Caco-2 (cell line): ENCODE results near the gene CFAP43. TPM values are rescaled to one million over a fixed set of nuclear protein-coding genes. Genes with fewer than 3 reads are reported as not detected.
"Not testable (repeated sequence)": the region's sequence is repeated elsewhere in the genome, so short reads cannot be mapped to it uniquely, and the experiment has no call there.

Experiments used
- BruUV-seq: library from RNA; stranded (reverse); fragments of 400-500 nt; replicated peaks from 2 replicates; lab custom pipeline; 2021; lab: Mats Ljungman, UMichigan
- CTCF ChIA-PET: fragments of 300-600 bp; sonication (Branson Sonifier 250); formaldehyde crosslinking; loops from one replicate; lab custom pipeline; 2022; ENCODE audit warnings: antibody characterized with exemption; lab: Charles Lee
- POLR2A ChIA-PET: fragments of 300-600 bp; sonication (Branson Sonifier 250); formaldehyde crosslinking; loops from one replicate; lab custom pipeline; 2022; ENCODE audit warnings: antibody characterized with exemption; lab: Charles Lee
- DNase-seq, 2 experiments: peaks; one replicate each; pipeline versions ENCODE4 v3.0.0 to v3.0.0-alpha.2; 2020 to 2022
- H3K27me3 ChIP-seq: replicated peaks from 2 replicates; pipeline ENCODE4 v1.6.0; 2011; ENCODE audit warnings: low read length; ENCODE audit not compliant: control insufficient read depth, insufficient read depth
- H3K36me3 ChIP-seq: 2 replicates; pipeline ENCODE4 v1.5.1; 2011; ENCODE audit warnings: low read length; ENCODE audit not compliant: control insufficient read depth, insufficient read depth
- H3K4me1 ChIP-seq: fragments of 250-450 bp; sonication (Bioruptor Pico); 2 replicates; pipeline ENCODE4 v1.5.1; 2020; ENCODE audit warnings: mild to moderate bottlenecking
- H3K4me3 ChIP-seq: 2 replicates; pipeline ENCODE4 v1.5.1; 2011; ENCODE audit warnings: low read depth, mild to moderate bottlenecking, control low read depth, low read length
- H3K9me3 ChIP-seq: fragments of 250-450 bp; sonication (Bioruptor Pico); 2 replicates; pipeline ENCODE4 v1.5.1; 2020; ENCODE audit warnings: mild to moderate bottlenecking, moderate library complexity
- H3K27ac Mint-ChIP-seq: one replicate; pipeline ENCODE4 v1.8.0; 2022; ENCODE audit warnings: mixed read lengths; ENCODE audit not compliant: unreplicated experiment
- H3K27me3 Mint-ChIP-seq: one replicate; pipeline ENCODE4 v1.8.0; 2022; ENCODE audit warnings: mixed read lengths; ENCODE audit not compliant: insufficient read depth, unreplicated experiment
- H3K36me3 Mint-ChIP-seq: one replicate; pipeline ENCODE4 v1.8.0; 2022; ENCODE audit warnings: mild to moderate bottlenecking, mixed read lengths; ENCODE audit not compliant: insufficient read depth, unreplicated experiment
- H3K4me1 Mint-ChIP-seq: one replicate; pipeline ENCODE4 v1.8.0; 2022; ENCODE audit warnings: low read depth, mixed read lengths; ENCODE audit not compliant: unreplicated experiment
- H3K4me3 Mint-ChIP-seq: one replicate; pipeline ENCODE4 v1.8.0; 2022; ENCODE audit warnings: mild to moderate bottlenecking, moderate library complexity, mixed read lengths; ENCODE audit not compliant: unreplicated experiment
- H3K9me3 Mint-ChIP-seq: one replicate; pipeline ENCODE4 v1.8.0; 2022; ENCODE audit warnings: mixed read lengths; ENCODE audit not compliant: unreplicated experiment
- intact Hi-C: fragments of 100-400 bp; cut with micrococcal nuclease; formaldehyde crosslinking; loops from one replicate; pipeline ENCODE4 v1.10.0; 2022; ENCODE audit not compliant: unreplicated experiment
- total RNA-seq: library from RNA; stranded (reverse); gene quantifications from 2 replicates; pipeline ENCODE4 v1.2.3, GENCODE V29; 2022
- TF ChIP-seq, protein P1 (sequence below), 2 experiments: fragments of 200-600 bp in 1 of 2; IDR thresholded peaks; 1 replicate in 1 of 2; 2 replicates in 1 of 2; pipeline versions ENCODE4 v1.5.1 to v1.8.0; 2011 to 2022; ENCODE audit warnings: antibody characterized with exemption in 1 of 2, control low read depth in 1 of 2, inconsistent platforms in 1 of 2, low read depth in 1 of 2, low read length in 1 of 2, mild to moderate bottlenecking in 1 of 2, moderate library complexity in 1 of 2; ENCODE audit not compliant: insufficient read depth in 1 of 2, severe bottlenecking in 1 of 2, unreplicated experiment in 1 of 2

The CFAP43 gene
- total RNA-seq, 1 experiment from 2014 or later, result 0.52 TPM

DNA sequence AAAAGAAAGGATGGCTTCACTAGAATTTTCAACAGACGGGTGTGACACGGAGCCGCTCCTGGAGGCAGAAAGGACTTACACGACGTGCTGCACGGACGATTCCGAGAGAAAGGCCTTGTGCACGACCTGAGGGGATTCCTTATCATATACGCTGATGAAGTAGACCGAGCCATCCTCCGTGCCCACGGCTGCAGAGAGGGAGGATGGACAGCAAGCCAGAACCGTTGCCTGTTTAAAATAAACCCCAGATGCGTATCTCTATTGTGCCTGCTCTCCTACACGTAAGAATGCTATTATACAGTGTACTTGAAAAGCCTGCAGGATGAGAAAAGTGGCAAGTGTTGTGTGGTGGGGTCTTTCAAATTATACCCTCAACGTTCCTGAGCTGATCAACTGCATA, 38.4 kb downstream of the CFAP43 start:
- CTCF ChIA-PET, result no interaction called here
- BruUV-seq, result no TSS peak
- Mint-ChIP-seq H3K27me3 (peaks cover 3% of the 10 kb centered on the region), H3K9me3 (no peaks in the 10 kb centered on the region), H3K4me1 (peaks cover 6% of the 10 kb centered on the region), H3K4me3 (no peak overlapping the region), H3K27ac (no peak overlapping the region), H3K36me3 (no peaks in the 10 kb centered on the region)
- H3K36me3 ChIP-seq, result no peaks in the 10 kb centered on the region
- H3K27me3 ChIP-seq, result no peaks in the 10 kb centered on the region
- H3K4me1 ChIP-seq, result peaks cover 9% of the 10 kb centered on the region
- H3K9me3 ChIP-seq, result no peaks in the 10 kb centered on the region
- DNase-seq, result no peak
- H3K4me3 ChIP-seq, result no peak overlapping the region
- POLR2A ChIA-PET, result no interaction called here
- intact Hi-C loops, result no loop called here
- TF ChIP-seq, protein P1, sequence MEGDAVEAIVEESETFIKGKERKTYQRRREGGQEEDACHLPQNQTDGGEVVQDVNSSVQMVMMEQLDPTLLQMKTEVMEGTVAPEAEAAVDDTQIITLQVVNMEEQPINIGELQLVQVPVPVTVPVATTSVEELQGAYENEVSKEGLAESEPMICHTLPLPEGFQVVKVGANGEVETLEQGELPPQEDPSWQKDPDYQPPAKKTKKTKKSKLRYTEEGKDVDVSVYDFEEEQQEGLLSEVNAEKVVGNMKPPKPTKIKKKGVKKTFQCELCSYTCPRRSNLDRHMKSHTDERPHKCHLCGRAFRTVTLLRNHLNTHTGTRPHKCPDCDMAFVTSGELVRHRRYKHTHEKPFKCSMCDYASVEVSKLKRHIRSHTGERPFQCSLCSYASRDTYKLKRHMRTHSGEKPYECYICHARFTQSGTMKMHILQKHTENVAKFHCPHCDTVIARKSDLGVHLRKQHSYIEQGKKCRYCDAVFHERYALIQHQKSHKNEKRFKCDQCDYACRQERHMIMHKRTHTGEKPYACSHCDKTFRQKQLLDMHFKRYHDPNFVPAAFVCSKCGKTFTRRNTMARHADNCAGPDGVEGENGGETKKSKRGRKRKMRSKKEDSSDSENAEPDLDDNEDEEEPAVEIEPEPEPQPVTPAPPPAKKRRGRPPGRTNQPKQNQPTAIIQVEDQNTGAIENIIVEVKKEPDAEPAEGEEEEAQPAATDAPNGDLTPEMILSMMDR (IDR thresholded peaks at IDR 0.05; ENCODE audit: insufficient read depth in 1 of 2, low read depth in 1 of 2, low read length in 1 of 2, severe bottlenecking in 1 of 2, unreplicated experiment in 1 of 2), result no peak

DNA sequence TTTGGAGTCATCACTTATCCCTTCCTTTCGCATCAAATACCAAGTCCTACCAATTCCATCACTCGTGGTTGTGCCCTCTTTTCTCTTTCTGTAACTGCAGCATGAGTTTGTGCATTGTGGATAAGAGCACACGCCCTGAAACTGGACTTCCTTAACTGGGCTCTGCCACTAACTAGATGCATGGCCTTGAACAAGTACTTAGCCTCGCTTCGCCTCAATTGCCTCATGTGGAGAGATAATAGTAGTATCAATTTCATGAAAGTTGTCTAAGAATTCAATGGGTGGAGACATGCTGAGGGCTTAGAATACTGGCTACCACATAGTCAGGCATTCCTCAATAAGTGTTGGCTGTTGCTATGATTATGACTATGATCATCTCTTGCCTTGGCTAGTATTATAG, 41.5 kb downstream of the CFAP43 start:
- ChIA-PET POLR2A (no interaction called here), CTCF (no interaction called here)
- no peak for DNase-seq
- H3K9me3 Mint-ChIP-seq, result no peaks in the 10 kb centered on the region
- H3K4me1 ChIP-seq, result no peaks in the 10 kb centered on the region
- H3K27me3 ChIP-seq, result no peaks in the 10 kb centered on the region
- H3K36me3 Mint-ChIP-seq, result no peaks in the 10 kb centered on the region
- BruUV-seq, result no TSS peak
- H3K9me3 ChIP-seq, result no peaks in the 10 kb centered on the region
- no peaks in the 10 kb centered on the region for H3K36me3 ChIP-seq
- no peak overlapping the region for H3K4me3 Mint-ChIP-seq
- H3K27ac Mint-ChIP-seq, result no peak overlapping the region
- TF ChIP-seq, protein P1 (IDR thresholded peaks at IDR 0.05; ENCODE audit: insufficient read depth in 1 of 2, low read depth in 1 of 2, low read length in 1 of 2, severe bottlenecking in 1 of 2, unreplicated experiment in 1 of 2), result no peak
- intact Hi-C loops, result no loop called here
- no peak overlapping the region for H3K4me3 ChIP-seq
- no peaks in the 10 kb centered on the region for H3K4me1 Mint-ChIP-seq
- H3K27me3 Mint-ChIP-seq, result peaks cover 7% of the 10 kb centered on the region

DNA sequence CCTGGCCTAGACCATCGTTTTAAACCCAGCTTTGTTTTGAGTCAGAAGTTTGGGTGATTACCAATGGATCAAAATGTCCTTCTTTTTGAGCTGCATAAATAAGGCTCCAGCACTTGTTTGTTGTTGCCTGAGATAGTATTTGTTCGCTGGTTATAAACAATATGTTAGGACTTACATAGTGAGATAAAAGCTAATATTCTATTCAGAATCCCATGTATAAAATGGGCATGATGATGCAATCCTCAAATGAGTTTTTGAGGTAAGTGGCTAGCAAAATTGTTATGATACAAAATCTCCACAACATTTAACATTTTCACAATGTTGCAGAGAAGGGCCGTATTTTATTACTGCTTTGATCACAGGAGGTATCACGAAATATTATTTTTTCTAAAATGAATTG, 48.5 kb downstream of the CFAP43 start:
- Histone ChIP-seq H3K4me3 (no peak overlapping the region), H3K9me3 (no peaks in the 10 kb centered on the region), H3K27me3 (no peaks in the 10 kb centered on the region; the same call in 1 of the 2 replicates), H3K4me1 (no peaks in the 10 kb centered on the region), H3K36me3 (no peaks in the 10 kb centered on the region)
- no peaks in the 10 kb centered on the region for H3K36me3 Mint-ChIP-seq
- ChIA-PET POLR2A (no interaction called here), CTCF (no interaction called here)
- no peak overlapping the region for H3K4me3 Mint-ChIP-seq
- H3K4me1 Mint-ChIP-seq, result no peaks in the 10 kb centered on the region
- DNase-seq, result no peak
- no peak overlapping the region for H3K27ac Mint-ChIP-seq
- TF ChIP-seq, protein P1 (IDR thresholded peaks at IDR 0.05; ENCODE audit: insufficient read depth in 1 of 2, low read depth in 1 of 2, low read length in 1 of 2, severe bottlenecking in 1 of 2, unreplicated experiment in 1 of 2), result no peak
- peaks cover 7% of the 10 kb centered on the region for H3K27me3 Mint-ChIP-seq
- intact Hi-C loops, result no loop called here
- H3K9me3 Mint-ChIP-seq, result peaks cover 2% of the 10 kb centered on the region
- BruUV-seq, result no TSS peak

DNA sequence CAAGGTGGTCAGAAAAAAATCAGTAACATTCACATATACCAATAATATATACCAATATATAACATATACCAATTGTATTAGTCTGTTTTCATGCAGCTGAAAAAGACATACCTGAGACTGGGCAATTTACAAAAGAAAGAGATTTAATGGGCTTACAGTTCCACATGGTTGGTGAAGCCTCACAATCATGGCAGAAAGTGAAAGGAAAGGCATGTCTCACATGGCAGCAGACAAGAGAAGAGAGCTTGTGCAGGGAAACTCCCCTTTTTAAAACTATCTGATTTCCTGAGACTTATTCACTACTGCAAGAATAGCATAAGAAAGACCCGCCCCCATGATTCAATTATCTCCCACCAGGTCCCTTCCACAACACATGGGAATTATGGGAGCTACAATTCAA, 58.0 kb downstream of the CFAP43 start:
- intact Hi-C loops, BruUV-seq, POLR2A ChIA-PET: not testable (repeated sequence)

More for the DNA sequence above, 58.0 kb downstream of the CFAP43 start:
- H3K4me1 Mint-ChIP-seq, H3K4me1 ChIP-seq, DNase-seq, H3K27ac Mint-ChIP-seq, H3K27me3 ChIP-seq, H3K9me3 ChIP-seq, H3K36me3 Mint-ChIP-seq, H3K4me3 Mint-ChIP-seq, CTCF ChIA-PET, H3K36me3 ChIP-seq, H3K4me3 ChIP-seq: not testable (repeated sequence)
- H3K9me3 Mint-ChIP-seq, result peaks cover 23% of the 10 kb centered on the region
- peaks cover 20% of the 10 kb centered on the region for H3K27me3 Mint-ChIP-seq
